Stomach (tissue), 4 donors: ENCODE results near the gene CPA5.

Source experiments
- CTCF ChIP-seq, 7 experiments: fragments of 450-650 bp in 4 of 7; fragments of 200-600 bp in 3 of 7; sonication (generic) in 3 of 7; IDR thresholded peaks; one replicate each; pipeline ENCODE4 v1.5.1; 2016 to 2019; ENCODE audit warnings: antibody characterized with exemption in 7 of 7, control low read depth in 2 of 7, mild to moderate bottlenecking in 1 of 7
- EP300 ChIP-seq: sonication (generic); formaldehyde crosslinking; IDR thresholded peaks from one replicate; pipeline ENCODE4 v1.6.1; 2017; ENCODE audit warnings: antibody characterized with exemption
- POLR2A ChIP-seq, 4 donors: fragments of 450-650 bp; IDR thresholded peaks; one replicate each; pipeline ENCODE4 v1.6.1; 2016; ENCODE audit warnings: antibody characterized with exemption in 4 of 4, control low read depth in 2 of 4, mild to moderate bottlenecking in 1 of 4, moderate library complexity in 1 of 4
- POLR2AphosphoS5 ChIP-seq, 3 donors: sonication (generic); formaldehyde crosslinking; IDR thresholded peaks; one replicate each; pipeline ENCODE4 v1.6.1; 2016; ENCODE audit warnings: antibody characterized with exemption in 3 of 3

- TF ChIP-seq EP300 (no peak), CTCF (IDR thresholded peaks at IDR 0.05) (no peak), POLR2AphosphoS5 (IDR thresholded peaks at IDR 0.05) (no peak), POLR2A (IDR thresholded peaks at IDR 0.05) (no peak)
Observed at GRCh38 chr7:130301501-130302020, 43.1 kb upstream of the CPA5 start.
